Astrocyte (in vitro differentiated cells and primary cell): ENCODE results near the gene MDFI. TPM values are rescaled to one million over a fixed set of nuclear protein-coding genes. Genes with fewer than 3 reads are reported as not detected.

ENCODE experiments used
- DNase-seq: peaks from one replicate; pipeline ENCODE4 v3.0.0-alpha.2; 2010; ENCODE audit warnings: low read depth
- FAIRE-seq: peaks from 2 replicates; lab custom pipeline; 2011; peaks lifted over from hg19 to GRCh38; lab: Jason Lieb, UNC
- H2AFZ ChIP-seq: 2 replicates; pipeline ENCODE4 v1.6.0; 2012; ENCODE audit warnings: low read depth, low read length, inconsistent platforms
- H3K27ac ChIP-seq: 2 replicates; pipeline ENCODE4 v1.5.1; 2011; ENCODE audit warnings: low read depth, low read length, inconsistent platforms
- H3K27me3 ChIP-seq: 2 replicates; pipeline ENCODE4 v1.6.0; 2011; ENCODE audit warnings: low read length, inconsistent platforms; ENCODE audit not compliant: insufficient read depth
- H3K36me3 ChIP-seq: 2 replicates; pipeline ENCODE4 v1.5.1; 2011; ENCODE audit warnings: low read length, inconsistent platforms; ENCODE audit not compliant: insufficient read depth
- H3K4me1 ChIP-seq: 2 replicates; pipeline ENCODE4 v1.5.1; 2011; ENCODE audit warnings: low read length, inconsistent platforms; ENCODE audit not compliant: insufficient read depth
- H3K4me2 ChIP-seq: 2 replicates; pipeline ENCODE4 v1.6.0; 2012; ENCODE audit warnings: low read length, inconsistent platforms
- H3K4me3 ChIP-seq: 2 replicates; pipeline ENCODE4 v1.5.1; 2011; ENCODE audit warnings: low read depth, mild to moderate bottlenecking, low read length, inconsistent platforms; ENCODE audit not compliant: insufficient read depth
- H3K79me2 ChIP-seq: 2 replicates; pipeline ENCODE4 v1.6.0; 2012; ENCODE audit warnings: mild to moderate bottlenecking, low read length, inconsistent platforms; ENCODE audit not compliant: insufficient read depth
- H3K9ac ChIP-seq: 2 replicates; pipeline ENCODE4 v1.6.0; 2012; ENCODE audit warnings: mild to moderate bottlenecking, low read length, inconsistent platforms
- H3K9me3 ChIP-seq: 2 replicates; pipeline ENCODE4 v1.5.1; 2012; ENCODE audit warnings: low read depth, mild to moderate bottlenecking, low read length, inconsistent platforms; ENCODE audit not compliant: insufficient read depth
- H4K20me1 ChIP-seq: 2 replicates; pipeline ENCODE4 v1.6.0; 2012; ENCODE audit warnings: low read length, inconsistent platforms; ENCODE audit not compliant: insufficient read depth
- H3K27ac Mint-ChIP-seq: one replicate; pipeline ENCODE4 v1.8.0; 2021; ENCODE audit warnings: mild to moderate bottlenecking, mixed read lengths; ENCODE audit not compliant: unreplicated experiment
- H3K27me3 Mint-ChIP-seq: one replicate; pipeline ENCODE4 v1.8.0; 2021; ENCODE audit warnings: low read depth, mixed read lengths; ENCODE audit not compliant: unreplicated experiment
- H3K36me3 Mint-ChIP-seq: one replicate; pipeline ENCODE4 v1.8.0; 2021; ENCODE audit warnings: low read depth, mixed read lengths; ENCODE audit not compliant: unreplicated experiment
- H3K4me1 Mint-ChIP-seq: one replicate; pipeline ENCODE4 v1.8.0; 2021; ENCODE audit warnings: low read depth, mixed read lengths; ENCODE audit not compliant: unreplicated experiment
- H3K4me3 Mint-ChIP-seq: one replicate; pipeline ENCODE4 v1.8.0; 2021; ENCODE audit warnings: mild to moderate bottlenecking, moderate library complexity, mixed read lengths; ENCODE audit not compliant: unreplicated experiment
- H3K9me3 Mint-ChIP-seq: one replicate; pipeline ENCODE4 v1.8.0; 2021; ENCODE audit warnings: mild to moderate bottlenecking, mixed read lengths; ENCODE audit not compliant: unreplicated experiment
- EZH2 ChIP-seq: IDR thresholded peaks from 2 replicates; pipeline ENCODE4 v1.6.1; 2012; ENCODE audit warnings: mild to moderate bottlenecking, low read length, inconsistent platforms; ENCODE audit not compliant: insufficient read depth
- total RNA-seq: library from RNA; stranded (reverse); gene quantifications from 2 replicates; pipeline ENCODE4 v1.2.1, GENCODE V29; 2021
- TF ChIP-seq, protein P1 (sequence below): IDR thresholded peaks from 2 replicates; pipeline ENCODE4 v1.5.1; 2011; ENCODE audit warnings: low read depth, mild to moderate bottlenecking, inconsistent platforms, low read length, moderate library complexity; ENCODE audit not compliant: insufficient read depth

The MDFI gene
- total RNA-seq, 1 donor from 2014 or later = 144 TPM

DNA sequence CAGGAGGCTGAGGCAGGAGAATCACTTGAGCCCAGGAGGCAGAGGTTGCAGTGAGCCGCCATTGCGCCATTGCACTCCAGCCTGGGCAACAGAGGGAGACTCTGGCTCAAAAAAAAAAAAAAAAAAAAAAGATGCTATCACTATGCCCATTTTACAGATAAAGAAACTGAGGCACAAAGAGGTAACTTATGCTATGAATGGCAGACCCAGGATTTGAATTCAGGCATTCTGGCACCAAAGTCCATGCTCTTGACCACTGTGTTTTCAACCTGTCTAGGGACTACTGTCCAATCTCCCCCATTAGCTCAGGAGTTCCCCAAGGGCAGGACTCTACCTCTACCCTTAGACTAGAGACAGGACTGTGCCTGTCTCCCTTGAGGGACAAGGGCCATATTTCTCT lies 9.1 kb upstream of the MDFI start:
- H4K20me1 ChIP-seq = no peaks in the 10 kb centered on the region
- H3K4me2 ChIP-seq = no peak overlapping the region
- H3K9ac ChIP-seq = no peak overlapping the region
- no peak overlapping the region for H2AFZ ChIP-seq
- Mint-ChIP-seq H3K9me3 (peaks cover 2% of the 10 kb centered on the region), H3K27ac (no peak overlapping the region), H3K27me3 (peaks cover 19% of the 10 kb centered on the region), H3K4me1 (peaks cover 11% of the 10 kb centered on the region), H3K36me3 (no peaks in the 10 kb centered on the region), H3K4me3 (no peak overlapping the region)
- peaks cover 4% of the 10 kb centered on the region for H3K27me3 ChIP-seq
- no peak overlapping the region for H3K27ac ChIP-seq
- DNase-seq (no peak), FAIRE-seq (no peak)
- no peak overlapping the region for H3K4me3 ChIP-seq
- no peaks in the 10 kb centered on the region for H3K79me2 ChIP-seq
- TF ChIP-seq, protein P1, sequence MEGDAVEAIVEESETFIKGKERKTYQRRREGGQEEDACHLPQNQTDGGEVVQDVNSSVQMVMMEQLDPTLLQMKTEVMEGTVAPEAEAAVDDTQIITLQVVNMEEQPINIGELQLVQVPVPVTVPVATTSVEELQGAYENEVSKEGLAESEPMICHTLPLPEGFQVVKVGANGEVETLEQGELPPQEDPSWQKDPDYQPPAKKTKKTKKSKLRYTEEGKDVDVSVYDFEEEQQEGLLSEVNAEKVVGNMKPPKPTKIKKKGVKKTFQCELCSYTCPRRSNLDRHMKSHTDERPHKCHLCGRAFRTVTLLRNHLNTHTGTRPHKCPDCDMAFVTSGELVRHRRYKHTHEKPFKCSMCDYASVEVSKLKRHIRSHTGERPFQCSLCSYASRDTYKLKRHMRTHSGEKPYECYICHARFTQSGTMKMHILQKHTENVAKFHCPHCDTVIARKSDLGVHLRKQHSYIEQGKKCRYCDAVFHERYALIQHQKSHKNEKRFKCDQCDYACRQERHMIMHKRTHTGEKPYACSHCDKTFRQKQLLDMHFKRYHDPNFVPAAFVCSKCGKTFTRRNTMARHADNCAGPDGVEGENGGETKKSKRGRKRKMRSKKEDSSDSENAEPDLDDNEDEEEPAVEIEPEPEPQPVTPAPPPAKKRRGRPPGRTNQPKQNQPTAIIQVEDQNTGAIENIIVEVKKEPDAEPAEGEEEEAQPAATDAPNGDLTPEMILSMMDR = no peak
- no peak for TF ChIP-seq EZH2
- peaks cover under 1% of the 10 kb centered on the region for H3K4me1 ChIP-seq
- no peaks in the 10 kb centered on the region for H3K9me3 ChIP-seq
- H3K36me3 ChIP-seq = no peaks in the 10 kb centered on the region

DNA sequence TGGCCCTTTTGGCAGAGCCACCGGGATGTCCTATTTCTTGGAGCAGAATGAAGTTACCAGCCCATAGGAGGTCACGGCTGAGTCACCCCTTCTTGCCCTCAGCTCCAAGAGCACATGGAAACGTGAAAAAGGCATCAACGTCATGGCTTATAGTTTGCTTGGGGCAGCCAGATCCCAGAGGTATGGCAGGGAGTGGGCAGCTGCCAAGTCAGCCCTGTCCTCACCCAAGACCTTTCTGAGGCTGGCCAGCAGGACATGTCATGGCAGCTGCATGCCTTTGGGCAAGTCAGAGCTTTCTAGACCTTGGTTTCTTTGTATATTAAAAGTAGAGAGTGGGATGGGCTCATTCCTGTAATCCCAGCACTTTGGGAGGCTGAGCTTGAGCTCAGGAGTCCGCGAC lies 8.2 kb upstream of the MDFI start:
- H3K27me3 ChIP-seq = peaks cover 4% of the 10 kb centered on the region
- no peak overlapping the region for H3K9ac ChIP-seq
- H3K27ac ChIP-seq = no peak overlapping the region
- H2AFZ ChIP-seq = no peak overlapping the region
- peaks cover 19% of the 10 kb centered on the region for H3K27me3 Mint-ChIP-seq
- peaks cover 21% of the 10 kb centered on the region for H3K4me1 Mint-ChIP-seq
- no peaks in the 10 kb centered on the region for H3K9me3 ChIP-seq
- H3K4me1 ChIP-seq = peaks cover 10% of the 10 kb centered on the region
- no peak overlapping the region for H3K4me3 ChIP-seq
- H3K4me2 ChIP-seq = no peak overlapping the region
- no peaks in the 10 kb centered on the region for H3K36me3 ChIP-seq
- FAIRE-seq = no peak
- no peaks in the 10 kb centered on the region for H3K36me3 Mint-ChIP-seq
- TF ChIP-seq EZH2 = no peak
- TF ChIP-seq, protein P1 = no peak
- DNase-seq = no peak
- no peaks in the 10 kb centered on the region for H4K20me1 ChIP-seq
- H3K27ac Mint-ChIP-seq = no peak overlapping the region
- no peaks in the 10 kb centered on the region for H3K79me2 ChIP-seq
- no peak overlapping the region for H3K4me3 Mint-ChIP-seq
- H3K9me3 Mint-ChIP-seq = peaks cover 2% of the 10 kb centered on the region

DNA sequence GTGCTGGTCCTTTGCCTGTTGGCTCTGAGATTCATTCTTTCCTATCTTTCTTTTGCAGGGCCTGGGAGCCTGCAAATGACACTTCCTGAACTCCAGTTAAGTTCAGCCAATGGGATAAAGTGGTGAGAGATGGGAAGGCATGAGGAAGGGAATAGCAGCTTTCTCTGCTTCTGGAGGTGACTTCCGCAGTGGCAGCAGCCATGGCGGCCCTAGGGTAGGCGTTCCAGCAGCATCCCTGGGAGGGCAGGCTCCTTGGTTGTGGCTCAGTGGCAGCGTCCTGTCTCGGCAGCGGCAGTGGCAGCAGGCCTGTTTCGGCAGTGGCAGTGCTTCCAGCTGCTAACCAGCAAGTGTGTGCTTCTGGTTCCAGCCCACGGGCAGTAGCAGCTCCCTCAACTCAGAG lies 7.3 kb upstream of the MDFI start:
- H3K9ac ChIP-seq = no peak overlapping the region
- H2AFZ ChIP-seq = no peak overlapping the region
- peaks cover 19% of the 10 kb centered on the region for H3K27me3 Mint-ChIP-seq
- H3K4me2 ChIP-seq = no peak overlapping the region
- no peaks in the 10 kb centered on the region for H3K36me3 ChIP-seq
- no peaks in the 10 kb centered on the region for H3K79me2 ChIP-seq
- H3K27ac ChIP-seq = no peak overlapping the region
- no peak for DNase-seq
- no peak for FAIRE-seq
- no peak overlapping the region for H3K4me3 ChIP-seq
- H4K20me1 ChIP-seq = no peaks in the 10 kb centered on the region
- no peak overlapping the region for H3K4me3 Mint-ChIP-seq
- peaks cover 4% of the 10 kb centered on the region for H3K27me3 ChIP-seq
- no peak overlapping the region for H3K27ac Mint-ChIP-seq
- TF ChIP-seq, protein P1 = no peak
- TF ChIP-seq EZH2 = no peak
- no peaks in the 10 kb centered on the region for H3K9me3 Mint-ChIP-seq
- H3K9me3 ChIP-seq = no peaks in the 10 kb centered on the region
- H3K4me1 ChIP-seq = peaks cover 16% of the 10 kb centered on the region
- H3K36me3 Mint-ChIP-seq = no peaks in the 10 kb centered on the region
- peaks cover 26% of the 10 kb centered on the region for H3K4me1 Mint-ChIP-seq
